B cell (primary cell): Measurements from ENCODE around the gene HCFC1. TPM values are rescaled to one million over a fixed set of nuclear protein-coding genes. Genes with fewer than 3 reads are reported as not detected.

Experiments
- ATAC-seq: fragments of 200-7000 bp; cut with Tn5 transposase; one replicate; pipeline ENCODE4 v1.10.0; 2021; ENCODE audit warnings: low read depth, mild to moderate bottlenecking, moderate number of reproducible peaks, moderate library complexity
- CTCF ChIA-PET: fragments of 350-600 bp; sonication (Branson Sonifier 250); formaldehyde crosslinking; loops from one replicate; lab custom pipeline; 2021; ENCODE audit warnings: antibody characterized with exemption, inconsistent platforms; lab: Charles Lee
- POLR2A ChIA-PET: fragments of 350-600 bp; sonication (Branson Sonifier 250); formaldehyde crosslinking; loops from one replicate; lab custom pipeline; 2021; ENCODE audit warnings: antibody characterized with exemption; lab: Charles Lee
- DNase-seq: peaks from one replicate; pipeline ENCODE4 v3.0.0; 2013
- H2AFZ ChIP-seq: 2 replicates; pipeline ENCODE4 v1.6.1; 2012; ENCODE audit warnings: mild to moderate bottlenecking, low read depth, low read length; ENCODE audit not compliant: insufficient read depth, poor library complexity, severe bottlenecking
- H3K27ac ChIP-seq, 2 donors: 1 replicate in 1 of 2; 2 replicates in 1 of 2; pipeline ENCODE4 v1.5.1; 2012 to 2013; ENCODE audit warnings: low read length in 2 of 2, mild to moderate bottlenecking in 2 of 2, moderate library complexity in 1 of 2
- H3K27me3 ChIP-seq, 4 experiments: fragments of 200-600 bp in 1 of 4; sonication (generic) in 1 of 4; replicated peaks in 1 of 4; 1 replicate in 2 of 4; 2 replicates in 2 of 4; pipeline versions ENCODE4 v1.6.1 to v1.7.0; 2013 to 2016; ENCODE audit warnings: low read length in 3 of 4, mild to moderate bottlenecking in 2 of 4, mixed read lengths in 1 of 4, moderate library complexity in 1 of 4; ENCODE audit not compliant: insufficient read depth in 4 of 4, control insufficient read depth in 3 of 4; ENCODE audit errors: control extremely low read depth in 1 of 4
- H3K36me3 ChIP-seq, 2 experiments: replicated peaks in 1 of 2; 1 replicate in 1 of 2; 2 replicates in 1 of 2; pipeline versions ENCODE4 v1.6.1 to v1.7.1; 2013; ENCODE audit warnings: low read length in 1 of 2; ENCODE audit not compliant: insufficient read depth in 2 of 2, control insufficient read depth in 1 of 2; ENCODE audit errors: control extremely low read depth in 1 of 2, extremely low read depth in 1 of 2
- H3K4me1 ChIP-seq, 2 donors: fragments of 200-600 bp in 1 of 2; sonication (generic) in 1 of 2; 1 replicate in 1 of 2; 2 replicates in 1 of 2; pipeline versions ENCODE4 v1.5.1 to v1.6.1; 2013 to 2017; ENCODE audit warnings: low read length in 2 of 2; ENCODE audit not compliant: control insufficient read depth in 2 of 2, insufficient read depth in 2 of 2
- H3K4me2 ChIP-seq: replicated peaks from 2 replicates; pipeline ENCODE3; 2012; ENCODE audit warnings: mild to moderate bottlenecking, low read depth, low read length; ENCODE audit not compliant: poor library complexity, severe bottlenecking
- H3K4me3 ChIP-seq, 5 experiments: fragments of 200-600 bp in 1 of 5; sonication (generic) in 1 of 5; 1 replicate in 3 of 5; 2 replicates in 2 of 5; pipeline versions ENCODE4 v1.5.1 to v1.7.0; 2011 to 2016; ENCODE audit warnings: low read length in 4 of 5, mild to moderate bottlenecking in 4 of 5, low read depth in 2 of 5, control low read depth in 1 of 5, moderate library complexity in 1 of 5; ENCODE audit not compliant: insufficient read depth in 1 of 5; ENCODE audit errors: control extremely low read depth in 1 of 5, extremely low read depth in 1 of 5
- H3K79me2 ChIP-seq: fragments of 200-600 bp; sonication (generic); one replicate; pipeline ENCODE4 v1.6.0; 2016; ENCODE audit warnings: low read length; ENCODE audit not compliant: control insufficient read depth, insufficient read depth
- H3K9ac ChIP-seq: fragments of 200-600 bp; sonication (generic); 2 replicates; pipeline ENCODE4 v1.6.1; 2017; ENCODE audit warnings: mild to moderate bottlenecking, low read length, moderate library complexity
- H3K9me3 ChIP-seq, 3 donors: one replicate each; pipeline versions ENCODE4 v1.6.1 to v1.7.1; 2013; ENCODE audit warnings: low read length in 2 of 3; ENCODE audit not compliant: control insufficient read depth in 2 of 3, insufficient read depth in 1 of 3; ENCODE audit errors: control extremely low read depth in 1 of 3
- H4K20me1 ChIP-seq: 2 replicates; pipeline ENCODE4 v1.6.0; 2012; ENCODE audit warnings: mild to moderate bottlenecking, low read length; ENCODE audit not compliant: insufficient read depth, control insufficient read depth, poor library complexity, severe bottlenecking
- H3K27ac Mint-ChIP-seq: one replicate; pipeline ENCODE4 v1.8.0; 2021; ENCODE audit warnings: mixed read lengths
- H3K27me3 Mint-ChIP-seq: one replicate; pipeline ENCODE4 v1.8.0; 2021; ENCODE audit warnings: mixed read lengths
- H3K4me1 Mint-ChIP-seq: one replicate; pipeline ENCODE4 v1.8.0; 2021; ENCODE audit warnings: mixed read lengths
- H3K4me3 Mint-ChIP-seq: one replicate; pipeline ENCODE4 v1.8.0; 2021; ENCODE audit warnings: mixed read lengths
- H3K9me3 Mint-ChIP-seq: one replicate; pipeline ENCODE4 v1.8.0; 2022; ENCODE audit warnings: mixed read lengths; ENCODE audit not compliant: insufficient read depth
- EZH2 ChIP-seq: IDR thresholded peaks from 2 replicates; pipeline ENCODE4 v1.6.1; 2012; ENCODE audit warnings: borderline replicate concordance, low read depth, mild to moderate bottlenecking, moderate library complexity, low read length; ENCODE audit not compliant: insufficient read depth, poor library complexity, severe bottlenecking
- WGBS: methylation state at CpG from one replicate; pipeline ENCODE4 v1.1.5; 2013; ENCODE audit warnings: missing lambda C conversion rate; ENCODE audit not compliant: insufficient coverage; 5-methylcytosine and 5-hydroxymethylcytosine counted together
- intact Hi-C: fragments of 100-400 bp; cut with micrococcal nuclease; formaldehyde crosslinking; loops from one replicate; pipeline ENCODE4 v1.10.0; 2022
- polyA plus RNA-seq: library from polyadenylated mRNA; depleted of rRNA; stranded (reverse); fragments of >200 nt; gene quantifications from 2 replicates; pipeline ENCODE4 v1.2.3, GENCODE V29; 2012
- total RNA-seq, 2 donors: library from RNA; stranded (reverse); fragments of 120-200 nt in 1 of 2; gene quantifications; 1 replicate in 1 of 2; 2 replicates in 1 of 2; pipeline versions ENCODE4 v1.2.3 to v1.2.4, GENCODE V29; 2013 to 2022
- TF ChIP-seq, protein P1 (sequence below): fragments of 200-600 bp; IDR thresholded peaks from one replicate; pipeline ENCODE4 v1.8.0; 2022; ENCODE audit warnings: antibody characterized with exemption, mild to moderate bottlenecking

The HCFC1 gene
- total and polyA plus RNA-seq, 2 donors (not counting 1 experiment from before 2014, with no cell fraction given) = 32.1 to 57.7 TPM

DNA sequence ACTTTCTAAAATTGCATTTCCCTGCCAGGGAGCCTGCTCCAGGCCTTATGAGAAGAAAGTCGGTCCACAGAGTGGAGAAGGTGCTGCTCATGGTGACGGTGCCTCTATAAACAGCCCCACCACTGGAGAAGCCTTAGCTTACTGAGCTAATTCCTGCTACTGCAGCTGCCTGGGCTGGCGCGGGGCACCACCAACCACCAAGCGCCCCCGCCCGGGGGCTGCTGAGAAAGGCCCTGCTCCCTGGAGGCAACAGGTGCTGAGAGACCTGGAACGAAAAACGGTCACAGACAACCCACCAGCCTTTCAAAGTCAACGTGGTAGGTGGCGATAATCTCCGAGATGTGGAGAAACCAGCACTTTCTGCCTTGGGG, 2.9 kb downstream of the HCFC1 start:
- Histone ChIP-seq H2AFZ (no peak overlapping the region), H3K79me2 (peaks cover 71% of the 10 kb centered on the region), H3K4me3 (peak overlapping the region in 4 of 5 experiments; percentile 97 to 99 (median 97)), H3K27ac (peak overlapping the region; percentile 46 to 49), H3K36me3 (peaks cover 0 to 10% of the 10 kb centered on the region in 2 experiments), H3K27me3 (no peaks in the 10 kb centered on the region), H4K20me1 (peaks cover 56% of the 10 kb centered on the region), H3K4me1 (peaks cover 49 to 60% of the 10 kb centered on the region in 2 donors), H3K9me3 (no peaks in the 10 kb centered on the region), H3K4me2 (peak overlapping the region; percentile 70), H3K9ac (peak overlapping the region; percentile 100)
- 0% methylated on average over 7 of the region's 12 CpGs for WGBS
- POLR2A ChIA-PET = interaction anchor here (1.1 to 1.6 kb wide), 4 partner anchors 13 to 402 kb away, joined by 3 to 7 read pairs (median 5); no protein-coding TSS in a partner anchor
- DNase-seq (peak; percentile 66), ATAC-seq (no peak)
- Mint-ChIP-seq H3K4me1 (peaks cover 46% of the 10 kb centered on the region), H3K4me3 (peak overlapping the region; percentile 87), H3K27ac (peak overlapping the region; percentile 87), H3K27me3 (no peaks in the 10 kb centered on the region), H3K9me3 (no peaks in the 10 kb centered on the region)
- CTCF ChIA-PET = interaction anchor here (0.7 to 4.0 kb wide), 13 partner anchors 13 to 558 kb away, joined by 3 to 27 read pairs (median 4); partner anchors contain the start of genes ARHGAP4 and IRAK1
- no peak for TF ChIP-seq EZH2
- TF ChIP-seq, protein P1, sequence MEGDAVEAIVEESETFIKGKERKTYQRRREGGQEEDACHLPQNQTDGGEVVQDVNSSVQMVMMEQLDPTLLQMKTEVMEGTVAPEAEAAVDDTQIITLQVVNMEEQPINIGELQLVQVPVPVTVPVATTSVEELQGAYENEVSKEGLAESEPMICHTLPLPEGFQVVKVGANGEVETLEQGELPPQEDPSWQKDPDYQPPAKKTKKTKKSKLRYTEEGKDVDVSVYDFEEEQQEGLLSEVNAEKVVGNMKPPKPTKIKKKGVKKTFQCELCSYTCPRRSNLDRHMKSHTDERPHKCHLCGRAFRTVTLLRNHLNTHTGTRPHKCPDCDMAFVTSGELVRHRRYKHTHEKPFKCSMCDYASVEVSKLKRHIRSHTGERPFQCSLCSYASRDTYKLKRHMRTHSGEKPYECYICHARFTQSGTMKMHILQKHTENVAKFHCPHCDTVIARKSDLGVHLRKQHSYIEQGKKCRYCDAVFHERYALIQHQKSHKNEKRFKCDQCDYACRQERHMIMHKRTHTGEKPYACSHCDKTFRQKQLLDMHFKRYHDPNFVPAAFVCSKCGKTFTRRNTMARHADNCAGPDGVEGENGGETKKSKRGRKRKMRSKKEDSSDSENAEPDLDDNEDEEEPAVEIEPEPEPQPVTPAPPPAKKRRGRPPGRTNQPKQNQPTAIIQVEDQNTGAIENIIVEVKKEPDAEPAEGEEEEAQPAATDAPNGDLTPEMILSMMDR = no peak
- intact Hi-C loops = loop anchor here (10.0 kb wide), 1 partner anchor 1024 kb away; no protein-coding TSS in a partner anchor

DNA sequence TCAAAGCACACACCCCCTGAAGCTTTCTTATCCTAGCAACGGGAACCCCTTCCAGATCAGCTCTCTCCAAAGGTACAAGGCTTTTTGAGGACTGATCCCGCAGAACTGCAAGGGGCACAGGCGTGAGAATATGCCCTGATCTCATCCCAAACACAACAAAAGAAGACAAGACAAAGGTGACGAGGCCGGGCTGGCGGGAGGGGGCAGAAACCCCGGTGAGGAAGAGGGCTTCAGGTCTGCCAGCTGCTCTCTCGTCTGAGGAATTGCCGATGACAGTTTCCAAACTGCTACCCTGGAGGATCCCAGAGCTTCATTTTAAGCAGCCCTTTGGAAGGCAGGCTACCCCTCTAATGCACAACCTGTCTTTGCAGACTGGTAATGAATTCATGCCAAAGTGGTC, 3.4 kb downstream of the HCFC1 start:
- H3K4me3 Mint-ChIP-seq = peak overlapping the region; percentile 87
- peak overlapping the region in 3 of 5 experiments; percentile 38 to 99 (median 97) for H3K4me3 ChIP-seq
- peaks cover 41% of the 10 kb centered on the region for H3K4me1 Mint-ChIP-seq
- DNase-seq (peak; percentile 10), ATAC-seq (no peak)
- peak overlapping the region; percentile 70 for H3K4me2 ChIP-seq
- intact Hi-C loops = loop anchor here (10.0 kb wide), 1 partner anchor 1023 kb away; no protein-coding TSS in a partner anchor
- peaks cover 73% of the 10 kb centered on the region for H3K79me2 ChIP-seq
- whole genome bisulfite sequencing = 28% methylated on average over 3 of the region's 9 CpGs
- H3K9ac ChIP-seq = peak overlapping the region; percentile 100
- ChIA-PET POLR2A (interaction anchor here (1.1 to 1.6 kb wide), 4 partner anchors 13 to 403 kb away, joined by 3 to 7 read pairs (median 5); no protein-coding TSS in a partner anchor), CTCF (interaction anchor here (0.9 to 4.0 kb wide), 12 partner anchors 13 to 559 kb away, joined by 3 to 27 read pairs (median 4); partner anchors contain the start of genes ARHGAP4, IRAK1 and SLC6A8)
- H3K27ac Mint-ChIP-seq = peak overlapping the region; percentile 92
- H3K27me3 ChIP-seq = no peaks in the 10 kb centered on the region
- peak overlapping the region; percentile 3 to 46 for H3K27ac ChIP-seq
- H2AFZ ChIP-seq = no peak overlapping the region
- H3K9me3 ChIP-seq = no peaks in the 10 kb centered on the region
- H4K20me1 ChIP-seq = peaks cover 60% of the 10 kb centered on the region
- TF ChIP-seq, protein P1 = no peak
- TF ChIP-seq EZH2 = no peak
- H3K9me3 Mint-ChIP-seq = no peaks in the 10 kb centered on the region
- H3K27me3 Mint-ChIP-seq = no peaks in the 10 kb centered on the region
- H3K4me1 ChIP-seq = peaks cover 44 to 55% of the 10 kb centered on the region in 2 donors
- H3K36me3 ChIP-seq = peaks cover 0 to 15% of the 10 kb centered on the region in 2 experiments
